Astrocyte (in vitro differentiated cells and primary cell): ENCODE results near the gene PAPPA2.

Source experiments
- CTCF ChIP-seq: IDR thresholded peaks from 2 replicates; pipeline ENCODE4 v1.5.1; 2011; ENCODE audit warnings: low read depth, mild to moderate bottlenecking, inconsistent platforms, low read length, moderate library complexity; ENCODE audit not compliant: insufficient read depth
- EZH2 ChIP-seq: IDR thresholded peaks from 2 replicates; pipeline ENCODE4 v1.6.1; 2012; ENCODE audit warnings: mild to moderate bottlenecking, low read length, inconsistent platforms; ENCODE audit not compliant: insufficient read depth

- no peak for TF ChIP-seq CTCF
- no peak for TF ChIP-seq EZH2
Measured at GRCh38 chr1:176831150-176831549, 368.2 kb downstream of the PAPPA2 start.
